Measurements from ENCODE around the gene HSPG2.

DNA sequence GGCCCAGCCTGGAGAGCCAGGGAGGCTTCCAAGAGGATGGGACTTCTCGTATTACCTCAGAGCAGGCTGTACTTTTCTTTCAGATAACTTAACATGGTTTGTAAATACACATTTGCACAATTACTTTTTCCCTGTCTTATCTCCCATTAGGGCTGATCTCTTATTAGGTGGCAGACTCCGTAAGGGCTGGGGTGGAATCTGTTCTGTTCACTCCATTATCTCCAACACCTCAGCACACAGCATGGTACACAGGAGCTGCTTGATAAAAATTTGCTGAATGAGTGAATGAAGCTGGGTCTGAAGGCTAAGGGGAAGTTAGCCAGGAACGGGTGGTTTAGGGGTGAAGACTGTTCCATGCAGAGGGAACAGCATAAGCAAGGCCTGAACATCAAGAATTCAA, 76.1 kb downstream of the HSPG2 start:
- TF ChIP-seq, protein P1, sequence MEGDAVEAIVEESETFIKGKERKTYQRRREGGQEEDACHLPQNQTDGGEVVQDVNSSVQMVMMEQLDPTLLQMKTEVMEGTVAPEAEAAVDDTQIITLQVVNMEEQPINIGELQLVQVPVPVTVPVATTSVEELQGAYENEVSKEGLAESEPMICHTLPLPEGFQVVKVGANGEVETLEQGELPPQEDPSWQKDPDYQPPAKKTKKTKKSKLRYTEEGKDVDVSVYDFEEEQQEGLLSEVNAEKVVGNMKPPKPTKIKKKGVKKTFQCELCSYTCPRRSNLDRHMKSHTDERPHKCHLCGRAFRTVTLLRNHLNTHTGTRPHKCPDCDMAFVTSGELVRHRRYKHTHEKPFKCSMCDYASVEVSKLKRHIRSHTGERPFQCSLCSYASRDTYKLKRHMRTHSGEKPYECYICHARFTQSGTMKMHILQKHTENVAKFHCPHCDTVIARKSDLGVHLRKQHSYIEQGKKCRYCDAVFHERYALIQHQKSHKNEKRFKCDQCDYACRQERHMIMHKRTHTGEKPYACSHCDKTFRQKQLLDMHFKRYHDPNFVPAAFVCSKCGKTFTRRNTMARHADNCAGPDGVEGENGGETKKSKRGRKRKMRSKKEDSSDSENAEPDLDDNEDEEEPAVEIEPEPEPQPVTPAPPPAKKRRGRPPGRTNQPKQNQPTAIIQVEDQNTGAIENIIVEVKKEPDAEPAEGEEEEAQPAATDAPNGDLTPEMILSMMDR (IDR thresholded peaks at IDR 0.05), result no peak
- no peak for TF ChIP-seq POLR2A (IDR thresholded peaks at IDR 0.05)

All from ovary (tissue), 3 donors.